ENCODE measurements around the gene SDR42E1.

SDR42E1 gene

DNA sequence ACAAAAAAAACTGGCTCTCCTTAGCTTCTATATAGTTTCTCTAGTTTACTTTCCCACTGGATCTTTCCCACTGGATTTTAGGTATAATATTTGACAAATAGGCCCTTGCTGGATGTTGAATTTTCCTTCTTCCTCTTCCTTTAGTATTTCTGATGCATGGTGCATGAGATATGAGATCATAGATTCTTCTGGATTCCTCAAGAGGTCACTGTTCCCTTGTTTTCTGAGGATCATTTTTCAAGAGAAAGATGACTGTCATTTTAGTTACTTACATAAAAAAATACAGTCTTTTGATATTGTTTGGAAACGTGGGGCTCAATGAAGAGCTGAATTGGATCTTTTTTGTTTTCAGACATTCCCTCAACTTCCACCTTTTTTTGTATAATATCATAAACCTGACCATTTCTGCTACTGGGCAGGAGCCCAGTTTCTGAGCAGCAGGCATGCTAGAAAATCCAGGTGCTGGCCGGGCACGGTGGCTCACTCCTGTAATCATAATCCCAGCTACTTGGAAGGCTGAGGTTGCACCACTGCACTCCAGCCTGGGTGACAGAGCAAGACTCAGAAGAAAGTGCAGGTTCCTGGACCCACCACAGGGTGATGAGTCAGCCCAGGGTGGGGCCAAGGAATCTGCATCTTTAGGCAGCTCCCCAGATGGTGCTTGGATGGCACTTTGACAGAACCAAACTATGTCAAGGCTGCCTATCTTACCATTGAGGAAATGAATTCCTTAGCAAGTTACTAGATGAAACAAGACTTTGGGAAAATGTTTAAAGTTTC lies 70.3 kb downstream of the SDR42E1 start:
- DNase-seq (ENCODE audit: low read depth in 3 of 3): peak in 1 of 3 experiments; percentile 2

DNA sequence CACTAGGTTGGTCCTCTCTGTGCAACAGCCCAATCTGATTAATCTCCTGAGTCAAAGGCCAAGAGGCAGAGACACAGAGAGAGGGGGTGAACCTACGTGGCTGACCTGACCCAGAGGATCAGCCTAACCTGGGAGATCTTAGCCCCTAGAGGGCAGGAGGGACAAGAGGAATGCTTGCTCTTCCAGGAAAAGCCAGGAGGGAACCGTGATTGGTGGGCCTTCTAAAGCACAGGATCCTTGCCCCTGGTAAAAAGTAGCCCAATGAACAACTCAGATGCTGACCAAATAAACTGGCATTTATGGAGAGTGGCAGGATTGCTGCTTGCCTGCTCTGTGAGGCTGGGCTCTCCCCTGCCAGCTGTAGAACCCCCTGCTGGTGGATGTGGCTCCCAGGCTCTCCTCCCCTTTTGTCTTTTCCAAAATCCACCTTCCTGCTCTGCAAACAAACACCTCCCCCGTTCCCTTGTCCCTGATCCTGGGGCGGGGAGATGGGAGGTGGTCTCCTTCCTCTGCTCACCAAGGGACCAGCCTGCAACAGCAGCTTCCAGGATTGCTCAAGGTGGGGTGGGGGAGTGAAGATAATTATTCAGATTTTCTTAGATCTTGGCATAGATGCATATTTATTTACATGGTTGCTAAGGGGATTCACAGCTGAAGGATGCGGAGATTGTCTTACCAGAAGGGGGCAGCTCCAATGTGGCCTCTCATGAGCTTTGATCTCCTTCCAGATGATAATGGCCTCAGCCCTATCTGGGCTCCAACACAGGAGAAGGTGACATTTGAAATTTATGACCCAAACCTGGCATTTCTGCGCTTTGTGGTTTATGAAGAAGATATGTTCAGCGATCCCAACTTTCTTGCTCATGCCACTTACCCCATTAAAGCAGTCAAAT lies 71.9 kb downstream of the SDR42E1 start:
- DNase-seq (ENCODE audit: low read depth in 3 of 3): no peak
